Smooth muscle cell (in vitro differentiated cells): ENCODE data around the gene RBMY1E. TPM values are rescaled to one million over a fixed set of nuclear protein-coding genes. Genes with fewer than 3 reads are reported as not detected.
"Not testable (repeated sequence)": the region's sequence is repeated elsewhere in the genome, so short reads cannot be mapped to it uniquely, and the experiment has no call there.

ENCODE experiments used
- DNase-seq: peaks from one replicate; lab custom pipeline; 2025; ENCODE audit not compliant: unreplicated experiment; lab: John Stamatoyannopoulos, UW
- H2AFZ ChIP-seq: fragments of 200-600 bp; sonication (generic); 2 replicates; pipeline ENCODE4 v1.6.0; 2016; ENCODE audit warnings: antibody characterized with exemption, low read depth, mild to moderate bottlenecking
- H3F3A ChIP-seq: fragments of 200-600 bp; sonication (generic); 2 replicates; pipeline ENCODE4 v1.6.0; 2017; ENCODE audit warnings: antibody characterized with exemption, low read depth
- H3K27ac ChIP-seq: fragments of 200-600 bp; sonication (generic); 2 replicates; pipeline ENCODE4 v1.5.1; 2016; ENCODE audit warnings: low read depth, mild to moderate bottlenecking
- H3K27me3 ChIP-seq: fragments of 200-600 bp; sonication (generic); 2 replicates; pipeline ENCODE4 v1.6.1; 2016; ENCODE audit warnings: low read depth, mild to moderate bottlenecking
- H3K36me3 ChIP-seq: fragments of 200-600 bp; sonication (generic); 2 replicates; pipeline ENCODE4 v1.5.1; 2016; ENCODE audit warnings: low read depth
- H3K4me1 ChIP-seq: fragments of 200-600 bp; sonication (generic); 2 replicates; pipeline ENCODE4 v1.5.1; 2016; ENCODE audit warnings: low read depth
- H3K4me2 ChIP-seq: fragments of 200-600 bp; sonication (generic); 2 replicates; pipeline ENCODE4 v1.6.0; 2016; ENCODE audit warnings: mild to moderate bottlenecking
- H3K4me3 ChIP-seq: fragments of 200-600 bp; sonication (generic); 2 replicates; pipeline ENCODE4 v1.5.1; 2016; ENCODE audit warnings: mild to moderate bottlenecking
- H3K79me2 ChIP-seq: fragments of 200-600 bp; sonication (generic); 2 replicates; pipeline ENCODE4 v1.6.0; 2016; ENCODE audit warnings: low read depth, mild to moderate bottlenecking
- H3K9ac ChIP-seq: fragments of 200-600 bp; sonication (generic); 2 replicates; pipeline ENCODE4 v1.6.0; 2016; ENCODE audit warnings: low read depth
- H3K9me3 ChIP-seq: fragments of 200-600 bp; sonication (generic); replicated peaks from 2 replicates; pipeline ENCODE4 v1.5.1; 2016; ENCODE audit warnings: low read depth
- H4K20me1 ChIP-seq: fragments of 200-600 bp; sonication (generic); 2 replicates; pipeline ENCODE4 v1.6.0; 2016; ENCODE audit warnings: low read depth
- WGBS: methylation state at CpG from one replicate; pipeline ENCODE4 v1.1.7; 2016; ENCODE audit warnings: low lambda C conversion rate; 5-methylcytosine and 5-hydroxymethylcytosine counted together
- polyA plus RNA-seq: library from polyadenylated mRNA; unstranded; fragments of >200 nt; fragmentation: Nextera tagmentation; extraction: Ambion mirVana; gene quantifications from 2 replicates; pipeline ENCODE4 v1.2.1, GENCODE V29; 2016
- total RNA-seq: library from RNA; depleted of rRNA; stranded (reverse); fragments of >200 nt; gene quantifications from 2 replicates; pipeline ENCODE4 v1.2.3, GENCODE V29; 2014

The RBMY1E gene
- not detected in 2 replicates for total RNA-seq
- not detected in 2 replicates for polyA plus RNA-seq

DNA sequence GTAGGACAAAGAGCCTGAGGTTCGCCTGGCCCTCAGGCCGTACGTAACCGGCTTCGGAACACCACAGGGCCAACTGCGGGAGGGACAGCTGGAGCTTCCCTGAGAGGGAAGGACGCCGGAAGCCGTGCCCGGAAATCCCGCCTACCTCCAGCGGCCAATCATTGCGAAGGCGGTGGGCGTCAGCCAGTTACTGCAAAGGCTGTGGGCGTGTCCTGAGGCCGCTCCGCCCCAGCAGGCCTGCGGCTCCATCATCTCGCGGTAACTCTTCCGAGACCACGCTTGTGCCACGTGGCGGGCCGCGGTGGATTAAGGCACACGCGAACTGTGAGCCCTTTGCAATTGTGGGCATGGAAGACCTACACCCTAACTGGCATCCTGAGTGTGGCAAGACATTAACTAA is at the start of gene RBMY1E:
Gene RBMY1E, minus strand, starts transcription at position 101 of the 400 bp plus-strand sequence. CDS start 1,978 bp downstream, outside the sequence.
- H3K9ac ChIP-seq, H4K20me1 ChIP-seq, H3K4me2 ChIP-seq, H2AFZ ChIP-seq, DNase-seq, H3K79me2 ChIP-seq, H3K27me3 ChIP-seq, H3K4me1 ChIP-seq, H3F3A ChIP-seq, H3K4me3 ChIP-seq, H3K27ac ChIP-seq, H3K36me3 ChIP-seq, H3K9me3 ChIP-seq: not testable (repeated sequence)
- WGBS, result no CpG with 5 or more reads among the region's 29 CpGs

DNA sequence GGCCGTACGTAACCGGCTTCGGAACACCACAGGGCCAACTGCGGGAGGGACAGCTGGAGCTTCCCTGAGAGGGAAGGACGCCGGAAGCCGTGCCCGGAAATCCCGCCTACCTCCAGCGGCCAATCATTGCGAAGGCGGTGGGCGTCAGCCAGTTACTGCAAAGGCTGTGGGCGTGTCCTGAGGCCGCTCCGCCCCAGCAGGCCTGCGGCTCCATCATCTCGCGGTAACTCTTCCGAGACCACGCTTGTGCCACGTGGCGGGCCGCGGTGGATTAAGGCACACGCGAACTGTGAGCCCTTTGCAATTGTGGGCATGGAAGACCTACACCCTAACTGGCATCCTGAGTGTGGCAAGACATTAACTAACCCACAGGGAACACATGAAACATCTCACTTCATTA is 23.4 kb downstream of the RBMY1E start, which contains the start of gene RBMY1D:
Gene RBMY1D, minus strand, starts transcription at position 101 of the 400 bp plus-strand sequence. CDS start 2,013 bp downstream, outside the sequence.
- H3K36me3 ChIP-seq, H3K4me1 ChIP-seq, H3F3A ChIP-seq, H3K9me3 ChIP-seq, H2AFZ ChIP-seq, H3K79me2 ChIP-seq, DNase-seq, H3K27me3 ChIP-seq, H3K27ac ChIP-seq, H3K4me2 ChIP-seq, H3K9ac ChIP-seq, H3K4me3 ChIP-seq, H4K20me1 ChIP-seq: not testable (repeated sequence)
- no CpG with 5 or more reads among the region's 28 CpGs for WGBS

DNA sequence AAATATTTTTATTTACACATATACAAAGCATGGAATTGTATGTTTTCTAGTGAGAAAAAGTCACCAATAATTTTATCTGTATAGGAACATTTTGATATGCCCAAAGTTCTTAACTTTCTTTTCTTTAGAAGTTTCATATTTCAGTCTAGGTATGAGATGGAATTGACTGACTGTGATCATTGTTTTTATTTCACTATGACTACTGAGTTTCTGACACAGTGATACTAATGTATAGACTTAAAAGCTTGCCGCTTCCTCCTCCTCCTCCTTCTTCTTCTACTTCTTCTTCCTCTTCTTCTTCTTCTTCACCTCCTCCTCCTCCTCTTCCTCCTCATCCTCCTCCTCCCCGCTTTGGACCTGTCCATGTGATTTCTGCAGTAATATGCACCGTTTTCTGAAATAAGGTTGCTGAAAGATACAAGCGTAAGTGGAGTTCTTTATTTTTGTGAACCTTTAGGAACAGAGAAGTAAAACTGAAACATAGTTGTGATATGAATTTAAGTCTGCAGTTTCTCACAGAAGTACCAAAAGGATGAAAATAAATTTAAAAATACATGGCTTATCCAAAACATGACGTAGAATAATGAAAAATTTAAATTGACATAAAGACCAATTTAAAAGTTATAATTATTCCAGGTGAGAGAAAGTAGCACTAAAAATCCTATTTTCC is 48.3 kb downstream of the RBMY1E start:
- H3K4me1 ChIP-seq, H3K4me3 ChIP-seq, H3F3A ChIP-seq, H3K9me3 ChIP-seq, H3K27ac ChIP-seq, H3K4me2 ChIP-seq, H3K27me3 ChIP-seq, H3K9ac ChIP-seq, H4K20me1 ChIP-seq, H2AFZ ChIP-seq, H3K36me3 ChIP-seq, DNase-seq, H3K79me2 ChIP-seq: not testable (repeated sequence)
- WGBS, result no CpG with 5 or more reads among the region's 5 CpGs

Other genes with a start within 250 kb of the RBMY1E start
- not detected in 2 replicates for gene RBMY1D, start 23.5 kb downstream of the RBMY1E start, total RNA-seq
- gene RBMY1D, start 23.5 kb downstream of the RBMY1E start, polyA plus RNA-seq, result not detected in 2 replicates